Measurements from ENCODE around the gene CNMD.

DNA sequence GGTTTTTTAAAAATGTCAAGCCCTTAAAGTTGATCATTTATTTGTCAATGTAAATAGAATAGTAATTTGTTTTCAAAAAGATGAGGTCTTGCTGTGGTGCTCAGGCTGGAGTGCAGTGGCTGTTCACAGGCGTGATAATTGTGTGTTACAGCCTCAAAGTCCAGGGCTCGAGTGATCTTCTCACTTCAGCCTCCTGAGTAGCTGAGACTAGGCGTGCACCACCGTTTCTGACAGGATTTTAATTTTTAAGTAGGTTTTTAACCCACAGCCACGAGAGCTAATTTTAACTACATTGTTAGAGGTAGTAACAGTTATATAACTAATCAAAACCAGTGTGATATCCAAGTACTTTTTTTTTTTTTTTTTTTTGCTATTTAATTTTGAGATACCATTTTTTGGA is 43.1 kb downstream of the CNMD start:
- TF ChIP-seq, protein P1, sequence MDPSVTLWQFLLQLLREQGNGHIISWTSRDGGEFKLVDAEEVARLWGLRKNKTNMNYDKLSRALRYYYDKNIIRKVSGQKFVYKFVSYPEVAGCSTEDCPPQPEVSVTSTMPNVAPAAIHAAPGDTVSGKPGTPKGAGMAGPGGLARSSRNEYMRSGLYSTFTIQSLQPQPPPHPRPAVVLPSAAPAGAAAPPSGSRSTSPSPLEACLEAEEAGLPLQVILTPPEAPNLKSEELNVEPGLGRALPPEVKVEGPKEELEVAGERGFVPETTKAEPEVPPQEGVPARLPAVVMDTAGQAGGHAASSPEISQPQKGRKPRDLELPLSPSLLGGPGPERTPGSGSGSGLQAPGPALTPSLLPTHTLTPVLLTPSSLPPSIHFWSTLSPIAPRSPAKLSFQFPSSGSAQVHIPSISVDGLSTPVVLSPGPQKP (IDR thresholded peaks at IDR 0.05; ENCODE audit: low read depth, low read length) = no peak
- TF ChIP-seq ZFP36 (IDR thresholded peaks at IDR 0.05; ENCODE audit: borderline replicate concordance, partially characterized antibody) = no peak
- TF ChIP-seq, protein P2, sequence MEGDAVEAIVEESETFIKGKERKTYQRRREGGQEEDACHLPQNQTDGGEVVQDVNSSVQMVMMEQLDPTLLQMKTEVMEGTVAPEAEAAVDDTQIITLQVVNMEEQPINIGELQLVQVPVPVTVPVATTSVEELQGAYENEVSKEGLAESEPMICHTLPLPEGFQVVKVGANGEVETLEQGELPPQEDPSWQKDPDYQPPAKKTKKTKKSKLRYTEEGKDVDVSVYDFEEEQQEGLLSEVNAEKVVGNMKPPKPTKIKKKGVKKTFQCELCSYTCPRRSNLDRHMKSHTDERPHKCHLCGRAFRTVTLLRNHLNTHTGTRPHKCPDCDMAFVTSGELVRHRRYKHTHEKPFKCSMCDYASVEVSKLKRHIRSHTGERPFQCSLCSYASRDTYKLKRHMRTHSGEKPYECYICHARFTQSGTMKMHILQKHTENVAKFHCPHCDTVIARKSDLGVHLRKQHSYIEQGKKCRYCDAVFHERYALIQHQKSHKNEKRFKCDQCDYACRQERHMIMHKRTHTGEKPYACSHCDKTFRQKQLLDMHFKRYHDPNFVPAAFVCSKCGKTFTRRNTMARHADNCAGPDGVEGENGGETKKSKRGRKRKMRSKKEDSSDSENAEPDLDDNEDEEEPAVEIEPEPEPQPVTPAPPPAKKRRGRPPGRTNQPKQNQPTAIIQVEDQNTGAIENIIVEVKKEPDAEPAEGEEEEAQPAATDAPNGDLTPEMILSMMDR (IDR thresholded peaks at IDR 0.05) = no peak
- TF ChIP-seq MYC (IDR thresholded peaks at IDR 0.05; ENCODE audit: borderline replicate concordance, low read length) = no peak
- TF ChIP-seq, protein P3, sequence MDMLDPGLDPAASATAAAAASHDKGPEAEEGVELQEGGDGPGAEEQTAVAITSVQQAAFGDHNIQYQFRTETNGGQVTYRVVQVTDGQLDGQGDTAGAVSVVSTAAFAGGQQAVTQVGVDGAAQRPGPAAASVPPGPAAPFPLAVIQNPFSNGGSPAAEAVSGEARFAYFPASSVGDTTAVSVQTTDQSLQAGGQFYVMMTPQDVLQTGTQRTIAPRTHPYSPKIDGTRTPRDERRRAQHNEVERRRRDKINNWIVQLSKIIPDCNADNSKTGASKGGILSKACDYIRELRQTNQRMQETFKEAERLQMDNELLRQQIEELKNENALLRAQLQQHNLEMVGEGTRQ (IDR thresholded peaks at IDR 0.05) = no peak
- no peak for TF ChIP-seq SMC3 (IDR thresholded peaks at IDR 0.05)
- TF ChIP-seq, protein P4, sequence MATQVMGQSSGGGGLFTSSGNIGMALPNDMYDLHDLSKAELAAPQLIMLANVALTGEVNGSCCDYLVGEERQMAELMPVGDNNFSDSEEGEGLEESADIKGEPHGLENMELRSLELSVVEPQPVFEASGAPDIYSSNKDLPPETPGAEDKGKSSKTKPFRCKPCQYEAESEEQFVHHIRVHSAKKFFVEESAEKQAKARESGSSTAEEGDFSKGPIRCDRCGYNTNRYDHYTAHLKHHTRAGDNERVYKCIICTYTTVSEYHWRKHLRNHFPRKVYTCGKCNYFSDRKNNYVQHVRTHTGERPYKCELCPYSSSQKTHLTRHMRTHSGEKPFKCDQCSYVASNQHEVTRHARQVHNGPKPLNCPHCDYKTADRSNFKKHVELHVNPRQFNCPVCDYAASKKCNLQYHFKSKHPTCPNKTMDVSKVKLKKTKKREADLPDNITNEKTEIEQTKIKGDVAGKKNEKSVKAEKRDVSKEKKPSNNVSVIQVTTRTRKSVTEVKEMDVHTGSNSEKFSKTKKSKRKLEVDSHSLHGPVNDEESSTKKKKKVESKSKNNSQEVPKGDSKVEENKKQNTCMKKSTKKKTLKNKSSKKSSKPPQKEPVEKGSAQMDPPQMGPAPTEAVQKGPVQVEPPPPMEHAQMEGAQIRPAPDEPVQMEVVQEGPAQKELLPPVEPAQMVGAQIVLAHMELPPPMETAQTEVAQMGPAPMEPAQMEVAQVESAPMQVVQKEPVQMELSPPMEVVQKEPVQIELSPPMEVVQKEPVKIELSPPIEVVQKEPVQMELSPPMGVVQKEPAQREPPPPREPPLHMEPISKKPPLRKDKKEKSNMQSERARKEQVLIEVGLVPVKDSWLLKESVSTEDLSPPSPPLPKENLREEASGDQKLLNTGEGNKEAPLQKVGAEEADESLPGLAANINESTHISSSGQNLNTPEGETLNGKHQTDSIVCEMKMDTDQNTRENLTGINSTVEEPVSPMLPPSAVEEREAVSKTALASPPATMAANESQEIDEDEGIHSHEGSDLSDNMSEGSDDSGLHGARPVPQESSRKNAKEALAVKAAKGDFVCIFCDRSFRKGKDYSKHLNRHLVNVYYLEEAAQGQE (IDR thresholded peaks at IDR 0.05) = no peak
- no peak for TF ChIP-seq RFX5 (IDR thresholded peaks at IDR 0.05)
